Mononuclear cell (primary cell): ENCODE measurements around the gene MORN3. TPM values are rescaled to one million over a fixed set of nuclear protein-coding genes. Genes with fewer than 3 reads are reported as not detected.
"Not testable (repeated sequence)": the region's sequence is repeated elsewhere in the genome, so short reads cannot be mapped to it uniquely, and the experiment has no call there.

Experiments used
- H3K27me3 ChIP-seq: 2 replicates; pipeline ENCODE4 v1.6.0; 2011; ENCODE audit warnings: low read length, control low read depth; ENCODE audit not compliant: insufficient read depth
- H3K4me1 ChIP-seq: 2 replicates; pipeline ENCODE4 v1.5.1; 2011; ENCODE audit warnings: mild to moderate bottlenecking, low read length, control low read depth; ENCODE audit not compliant: insufficient read depth
- H3K4me3 ChIP-seq: 2 replicates; pipeline ENCODE4 v1.5.1; 2011; ENCODE audit warnings: mild to moderate bottlenecking, low read length, moderate library complexity
- H3K9me3 ChIP-seq: 2 replicates; pipeline ENCODE4 v1.5.1; 2011; ENCODE audit warnings: low read depth, mild to moderate bottlenecking, control low read depth, low read length
- total RNA-seq: library from RNA; depleted of rRNA; stranded (reverse); fragments of >200 nt; gene quantifications from one replicate; pipeline ENCODE4 v1.2.3, GENCODE V29; 2012

MORN3 gene
- total RNA-seq, 1 donor = 3.6 TPM

DNA sequence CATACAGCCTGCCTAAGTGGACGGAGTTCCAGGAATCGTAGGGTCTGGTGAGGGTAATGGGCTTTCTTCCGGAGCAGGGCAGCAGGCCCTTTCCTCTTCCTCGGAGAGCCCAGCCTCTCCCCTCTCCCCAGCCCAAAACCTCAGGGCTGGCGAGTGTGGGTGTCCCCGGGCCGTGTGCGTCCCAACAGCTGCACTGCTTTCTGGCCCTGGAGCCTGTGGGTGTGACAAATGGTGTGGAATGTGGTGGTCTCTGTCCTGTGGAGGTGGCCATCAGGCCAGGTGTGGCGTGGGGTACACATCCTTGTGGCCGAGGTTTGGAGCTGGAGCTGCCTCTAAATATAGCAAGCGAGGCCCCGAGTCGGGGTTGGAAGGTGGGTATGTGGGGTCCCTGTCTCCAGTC lies 34.6 kb downstream of the MORN3 start:
- peaks cover 80% of the 10 kb centered on the region for H3K4me1 ChIP-seq
- H3K27me3 ChIP-seq = no peaks in the 10 kb centered on the region
- no peak overlapping the region for H3K4me3 ChIP-seq
- no peaks in the 10 kb centered on the region for H3K9me3 ChIP-seq

DNA sequence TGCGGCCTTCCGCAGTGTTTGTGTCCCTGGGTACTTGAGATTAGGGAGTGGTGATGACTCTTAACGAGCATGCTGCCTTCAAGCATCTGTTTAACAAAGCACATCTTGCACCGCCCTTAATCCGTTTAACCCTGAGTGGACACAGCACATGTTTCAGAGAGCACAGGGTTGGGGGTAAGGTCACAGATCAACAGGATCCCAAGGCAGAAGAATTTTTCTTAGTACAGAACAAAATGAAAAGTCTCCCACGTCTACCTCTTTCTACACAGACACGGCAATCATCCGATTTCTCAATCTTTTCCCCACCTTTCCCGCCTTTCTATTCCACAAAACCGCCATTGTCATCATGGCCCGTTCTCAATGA lies 35.6 kb downstream of the MORN3 start:
- not testable (repeated sequence) for H3K9me3 ChIP-seq, H3K4me3 ChIP-seq, H3K27me3 ChIP-seq
- H3K4me1 ChIP-seq = peaks cover 88% of the 10 kb centered on the region

GRCh38 chr12:121632069-121632970 lies 37.1 kb downstream of the MORN3 start:
- Histone ChIP-seq H3K4me1 (peaks cover 88% of the 10 kb centered on the region), H3K4me3 (no peak overlapping the region), H3K27me3 (no peaks in the 10 kb centered on the region), H3K9me3 (no peaks in the 10 kb centered on the region)

DNA sequence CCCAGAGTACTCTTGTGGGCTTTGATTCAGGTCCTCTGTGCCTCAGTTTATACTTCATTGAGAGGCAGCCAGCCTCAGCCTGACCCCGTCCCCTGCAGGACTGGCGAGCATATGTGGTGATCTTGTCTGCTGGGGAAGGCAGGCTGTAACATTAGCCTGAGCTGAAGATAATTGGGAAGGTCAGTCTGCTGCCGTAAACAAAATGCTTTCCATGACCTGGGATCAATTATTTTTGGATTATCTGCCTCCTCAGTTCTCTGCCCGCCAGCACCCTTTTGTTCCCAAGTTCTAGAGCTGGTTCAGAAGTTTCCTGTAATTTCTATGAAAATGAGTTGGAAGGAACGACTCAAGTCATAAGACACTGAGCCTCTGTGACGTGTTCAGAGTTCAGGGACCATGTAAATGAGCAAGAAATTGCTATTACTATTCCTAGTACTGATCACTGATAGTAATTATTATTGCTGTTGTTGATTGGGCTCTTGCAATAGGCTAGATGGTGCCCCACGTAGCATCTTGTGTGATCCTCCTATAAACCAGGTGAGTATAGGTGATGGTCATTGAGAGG lies 38.6 kb downstream of the MORN3 start:
- H3K4me1 ChIP-seq = peaks cover 77% of the 10 kb centered on the region
- H3K4me3 ChIP-seq = no peak overlapping the region
- H3K9me3 ChIP-seq = no peaks in the 10 kb centered on the region
- H3K27me3 ChIP-seq = no peaks in the 10 kb centered on the region

GRCh38 chr12:121628536-121628935 lies 40.9 kb downstream of the MORN3 start:
- Histone ChIP-seq H3K27me3 (no peaks in the 10 kb centered on the region), H3K4me1 (peaks cover 75% of the 10 kb centered on the region), H3K9me3 (no peaks in the 10 kb centered on the region), H3K4me3 (peak overlapping the region; percentile 80)

DNA sequence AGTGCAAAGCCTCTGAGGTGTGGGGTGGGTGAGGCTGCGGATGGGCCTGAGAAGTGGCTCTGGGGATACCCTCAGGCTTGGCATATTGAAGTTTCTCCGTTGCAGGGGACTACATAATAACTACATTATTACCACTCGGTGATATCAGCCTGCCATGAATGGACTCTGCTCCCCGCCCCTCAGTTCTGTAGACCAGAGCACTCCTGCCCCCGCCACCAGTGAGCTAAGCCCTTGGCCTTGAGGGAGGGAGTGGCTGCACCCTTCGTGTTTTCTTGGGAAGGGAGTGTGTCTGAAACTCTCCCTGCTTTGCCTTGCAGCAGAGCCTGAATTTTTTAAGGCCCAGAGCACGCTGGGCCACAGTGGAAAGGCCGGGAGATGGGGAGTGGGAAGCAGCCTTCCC lies 41.4 kb downstream of the MORN3 start:
- Histone ChIP-seq H3K4me3 (peak overlapping the region; percentile 80), H3K27me3 (no peaks in the 10 kb centered on the region), H3K4me1 (peaks cover 71% of the 10 kb centered on the region), H3K9me3 (no peaks in the 10 kb centered on the region)

DNA sequence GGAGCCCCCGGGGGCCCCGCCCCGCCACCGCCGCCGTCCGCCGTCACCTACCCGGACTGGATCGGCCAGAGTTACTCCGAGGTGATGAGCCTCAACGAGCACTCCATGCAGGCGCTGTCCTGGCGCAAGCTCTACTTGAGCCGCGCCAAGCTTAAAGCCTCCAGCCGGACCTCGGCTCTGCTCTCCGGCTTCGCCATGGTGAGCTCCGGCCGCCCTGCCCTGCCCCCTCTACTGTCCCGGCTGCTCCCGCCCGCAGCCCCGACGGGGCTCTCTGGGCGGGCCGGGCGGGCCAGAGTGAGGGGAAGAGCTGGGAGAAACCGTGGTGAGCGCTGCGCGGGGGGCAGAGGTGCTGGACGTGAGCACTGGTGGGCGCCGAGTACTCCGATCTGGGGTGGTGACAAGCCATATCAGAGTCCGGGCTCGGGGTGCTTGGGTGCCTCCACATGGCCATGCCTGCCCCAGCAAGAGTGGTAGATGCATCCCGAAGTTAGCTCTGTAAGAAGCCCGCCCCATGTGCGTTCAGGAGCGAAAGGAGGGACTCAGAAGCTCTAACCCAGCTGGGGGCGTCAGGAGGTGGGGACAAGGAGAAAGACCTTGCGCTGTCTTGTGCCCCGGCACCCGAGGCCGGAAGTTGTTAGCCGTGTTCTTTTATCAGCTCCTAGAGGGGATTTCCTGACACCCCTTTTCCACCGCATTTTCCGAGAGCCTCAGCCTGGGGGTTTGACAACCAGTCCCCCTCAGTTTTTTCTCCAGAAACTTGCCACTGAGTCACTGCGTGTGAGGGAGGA lies 42.4 kb downstream of the MORN3 start:
- peaks cover 61% of the 10 kb centered on the region for H3K4me1 ChIP-seq
- H3K4me3 ChIP-seq = peak overlapping the region; percentile 80
- H3K27me3 ChIP-seq = no peaks in the 10 kb centered on the region
- H3K9me3 ChIP-seq = no peaks in the 10 kb centered on the region

- peaks cover 54% of the 10 kb centered on the region for H3K4me1 ChIP-seq
Observed at GRCh38 chr12:121626087-121626852, 43.2 kb downstream of the MORN3 start, which contains the start of gene ORAI1. ORAI1 (plus strand) TSS chr12:121626530.

DNA sequence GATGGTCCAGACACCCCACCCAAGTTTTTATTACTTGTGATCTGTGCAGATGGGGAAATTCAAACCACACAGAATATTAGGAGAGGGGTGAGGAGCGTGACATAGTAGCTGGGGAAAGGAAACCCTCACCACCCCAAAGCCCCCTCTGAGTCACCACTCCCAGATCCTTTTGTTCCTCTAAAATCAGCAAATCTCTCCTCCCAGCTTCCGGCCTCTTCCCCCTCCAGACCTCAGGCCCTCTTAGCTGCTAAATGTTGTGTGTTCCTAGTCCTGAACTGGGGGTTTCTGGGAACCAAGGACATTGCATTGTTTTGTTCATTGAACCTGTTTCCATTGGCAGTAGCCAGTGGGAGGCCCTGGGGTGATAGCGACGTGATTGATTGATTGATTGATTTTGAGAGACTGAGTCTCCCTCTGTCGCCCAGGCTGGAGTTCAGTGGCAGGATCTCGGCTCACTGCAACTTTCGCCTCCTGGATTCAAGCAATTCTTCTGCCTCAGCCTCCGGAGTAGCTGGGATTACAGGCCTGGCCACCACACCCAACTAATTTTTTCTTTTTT lies 49.0 kb downstream of the MORN3 start:
- no peaks in the 10 kb centered on the region for H3K9me3 ChIP-seq
- peaks cover 32% of the 10 kb centered on the region for H3K4me1 ChIP-seq
- H3K27me3 ChIP-seq = no peaks in the 10 kb centered on the region
- H3K4me3 ChIP-seq = no peak overlapping the region

More at GRCh38 chr12:121626087-121626852, 43.2 kb downstream of the MORN3 start, which contains the start of gene ORAI1:
- no peaks in the 10 kb centered on the region for H3K9me3 ChIP-seq
- H3K4me3 ChIP-seq = peak within 1 kb of the TSS; percentile 80
- no peaks in the 10 kb centered on the region for H3K27me3 ChIP-seq

DNA sequence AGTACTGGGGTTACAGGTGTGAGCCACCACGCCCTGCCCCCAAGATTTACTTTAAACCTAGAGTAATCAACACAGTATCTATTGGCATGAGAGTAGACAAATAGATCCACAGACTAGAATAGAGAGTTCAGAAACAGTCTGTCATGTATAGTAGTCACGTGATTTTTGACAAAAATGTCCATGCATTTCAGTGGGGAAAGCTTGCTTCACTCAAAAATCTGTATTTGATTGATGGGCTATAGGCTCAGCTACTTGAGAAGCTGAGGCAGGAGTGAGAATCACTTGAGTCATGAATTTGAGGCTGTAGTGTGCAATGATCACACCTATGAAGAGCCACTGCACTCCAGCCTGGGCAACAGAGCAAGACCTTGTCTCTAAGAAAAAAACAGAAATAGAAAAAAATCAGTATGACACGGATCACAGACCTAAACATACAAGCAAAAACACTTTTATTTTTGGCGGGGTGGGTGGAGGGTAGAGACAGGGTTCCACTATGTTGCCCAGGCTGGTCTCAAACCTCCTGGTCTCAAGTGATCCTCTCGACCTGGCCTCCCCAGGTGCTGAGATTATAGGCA lies 50.7 kb downstream of the MORN3 start:
- Histone ChIP-seq H3K4me3 (no peak overlapping the region), H3K27me3 (no peaks in the 10 kb centered on the region), H3K4me1 (peaks cover 33% of the 10 kb centered on the region), H3K9me3 (no peaks in the 10 kb centered on the region)

- no peaks in the 10 kb centered on the region for H3K27me3 ChIP-seq
- H3K9me3 ChIP-seq = no peaks in the 10 kb centered on the region
- H3K4me3 ChIP-seq = no peak overlapping the region
- peaks cover 26% of the 10 kb centered on the region for H3K4me1 ChIP-seq
Observed at GRCh38 chr12:121614872-121615467, 54.5 kb downstream of the MORN3 start.

DNA sequence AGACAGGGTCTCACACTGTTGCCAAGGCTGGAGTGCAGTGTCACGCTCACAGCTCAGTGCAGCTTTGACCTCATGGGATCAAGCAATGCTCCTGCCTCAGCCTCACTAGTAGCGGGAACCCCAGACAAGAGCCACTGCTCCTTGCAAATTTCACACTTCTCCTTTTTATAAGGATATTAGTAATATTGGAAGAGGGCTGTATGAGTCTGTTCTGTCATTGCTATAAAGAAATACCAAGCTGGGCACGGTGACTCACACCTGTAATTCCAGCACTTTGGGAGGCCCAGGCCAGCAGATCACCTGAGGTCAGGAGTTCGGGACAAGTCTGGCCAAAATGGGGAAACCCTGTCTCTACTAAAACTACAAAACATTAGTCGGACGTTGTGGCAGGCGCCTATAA lies 56.0 kb downstream of the MORN3 start:
- H3K27me3 ChIP-seq = no peaks in the 10 kb centered on the region
- H3K4me3 ChIP-seq = no peak overlapping the region
- no peaks in the 10 kb centered on the region for H3K9me3 ChIP-seq
- peaks cover 19% of the 10 kb centered on the region for H3K4me1 ChIP-seq

GRCh38 chr12:121611306-121611705 lies 58.1 kb downstream of the MORN3 start:
- H3K9me3 ChIP-seq = no peaks in the 10 kb centered on the region
- no peak overlapping the region for H3K4me3 ChIP-seq
- no peaks in the 10 kb centered on the region for H3K27me3 ChIP-seq
- H3K4me1 ChIP-seq = peaks cover 16% of the 10 kb centered on the region
